HG03108 (cell line): ENCODE data around the gene TAOK2.

ENCODE experiments used
- ATAC-seq: cut with Tn5 transposase; IDR thresholded peaks from one replicate; pipeline ENCODE4 v1.9.1; 2021; ENCODE audit warnings: moderate library complexity; ENCODE audit not compliant: unreplicated experiment

The TAOK2 gene

DNA sequence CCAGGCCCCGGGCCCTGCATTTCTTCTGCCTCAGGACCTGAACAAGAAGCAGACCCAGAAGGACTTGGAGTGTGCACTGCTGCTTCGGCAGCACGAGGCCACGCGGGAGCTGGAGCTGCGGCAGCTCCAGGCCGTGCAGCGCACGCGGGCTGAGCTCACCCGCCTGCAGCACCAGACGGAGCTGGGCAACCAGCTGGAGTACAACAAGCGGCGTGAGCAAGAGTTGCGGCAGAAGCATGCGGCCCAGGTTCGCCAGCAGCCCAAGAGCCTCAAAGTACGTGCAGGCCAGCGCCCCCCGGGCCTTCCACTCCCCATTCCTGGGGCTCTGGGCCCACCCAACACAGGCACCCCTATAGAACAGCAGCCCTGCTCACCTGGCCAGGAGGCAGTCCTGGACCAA is 12.6 kb downstream of the TAOK2 start:
- ATAC-seq = no peak

DNA sequence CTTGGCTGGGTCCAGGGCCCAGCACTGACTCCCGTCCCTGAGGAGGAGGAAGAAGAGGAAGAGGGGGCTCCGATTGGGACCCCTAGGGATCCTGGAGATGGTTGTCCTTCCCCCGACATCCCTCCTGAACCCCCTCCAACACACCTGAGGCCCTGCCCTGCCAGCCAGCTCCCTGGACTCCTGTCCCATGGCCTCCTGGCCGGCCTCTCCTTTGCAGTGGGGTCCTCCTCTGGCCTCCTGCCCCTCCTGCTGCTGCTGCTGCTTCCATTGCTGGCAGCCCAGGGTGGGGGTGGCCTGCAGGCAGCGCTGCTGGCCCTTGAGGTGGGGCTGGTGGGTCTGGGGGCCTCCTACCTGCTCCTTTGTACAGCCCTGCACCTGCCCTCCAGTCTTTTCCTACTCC is 13.3 kb downstream of the TAOK2 start:
- no peak for ATAC-seq

DNA sequence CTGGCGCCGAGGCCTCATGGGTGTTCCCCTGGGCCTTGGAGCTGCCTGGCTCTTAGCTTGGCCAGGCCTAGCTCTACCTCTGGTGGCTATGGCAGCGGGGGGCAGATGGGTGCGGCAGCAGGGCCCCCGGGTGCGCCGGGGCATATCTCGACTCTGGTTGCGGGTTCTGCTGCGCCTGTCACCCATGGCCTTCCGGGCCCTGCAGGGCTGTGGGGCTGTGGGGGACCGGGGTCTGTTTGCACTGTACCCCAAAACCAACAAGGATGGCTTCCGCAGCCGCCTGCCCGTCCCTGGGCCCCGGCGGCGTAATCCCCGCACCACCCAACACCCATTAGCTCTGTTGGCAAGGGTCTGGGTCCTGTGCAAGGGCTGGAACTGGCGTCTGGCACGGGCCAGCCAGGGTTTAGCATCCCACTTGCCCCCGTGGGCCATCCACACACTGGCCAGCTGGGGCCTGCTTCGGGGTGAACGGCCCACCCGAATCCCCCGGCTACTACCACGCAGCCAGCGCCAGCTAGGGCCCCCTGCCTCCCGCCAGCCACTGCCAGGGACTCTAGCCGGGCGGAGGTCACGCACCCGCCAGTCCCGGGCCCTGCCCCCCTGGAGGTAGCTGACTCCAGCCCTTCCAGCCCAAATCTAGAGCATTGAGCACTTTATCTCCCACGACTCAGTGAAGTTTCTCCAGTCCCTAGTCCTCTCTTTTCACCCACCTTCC is 13.9 kb downstream of the TAOK2 start:
- ATAC-seq = no peak

DNA sequence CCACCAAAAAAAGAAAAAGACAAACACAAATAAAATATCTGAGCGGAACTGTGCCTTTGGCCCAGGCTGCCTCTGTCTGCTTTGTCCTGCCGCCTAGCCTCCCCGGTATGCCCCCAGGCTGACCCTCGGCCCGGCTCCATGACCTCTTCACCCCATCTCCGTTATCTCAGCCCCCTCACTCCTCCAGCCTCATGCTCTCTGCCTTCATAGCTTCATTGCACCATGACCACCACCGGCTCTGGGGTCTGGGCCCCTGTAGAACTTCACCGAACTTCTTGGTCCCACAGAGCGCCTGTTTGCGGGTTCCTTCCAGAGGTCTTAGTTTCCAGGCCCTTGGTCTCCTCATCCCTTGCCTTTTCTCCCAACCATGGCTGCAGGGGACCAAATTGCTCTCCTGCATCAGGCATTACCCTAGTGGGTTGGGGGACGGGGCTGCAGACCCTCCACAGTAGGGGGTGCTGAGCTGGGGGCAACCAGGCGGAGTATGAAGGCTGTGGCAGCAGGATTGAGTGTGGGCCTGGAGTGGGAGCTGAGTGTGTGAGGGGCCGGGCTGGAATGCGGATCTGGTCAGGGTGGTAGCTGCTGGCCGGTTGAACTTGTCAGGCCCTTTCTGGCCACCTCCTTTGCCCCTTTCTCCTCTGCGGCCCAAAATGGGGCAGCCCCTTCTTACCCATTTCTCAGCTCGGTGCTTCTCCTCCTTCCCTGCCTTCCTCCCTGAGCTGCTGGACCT is 14.8 kb downstream of the TAOK2 start:
- ATAC-seq = no peak

DNA sequence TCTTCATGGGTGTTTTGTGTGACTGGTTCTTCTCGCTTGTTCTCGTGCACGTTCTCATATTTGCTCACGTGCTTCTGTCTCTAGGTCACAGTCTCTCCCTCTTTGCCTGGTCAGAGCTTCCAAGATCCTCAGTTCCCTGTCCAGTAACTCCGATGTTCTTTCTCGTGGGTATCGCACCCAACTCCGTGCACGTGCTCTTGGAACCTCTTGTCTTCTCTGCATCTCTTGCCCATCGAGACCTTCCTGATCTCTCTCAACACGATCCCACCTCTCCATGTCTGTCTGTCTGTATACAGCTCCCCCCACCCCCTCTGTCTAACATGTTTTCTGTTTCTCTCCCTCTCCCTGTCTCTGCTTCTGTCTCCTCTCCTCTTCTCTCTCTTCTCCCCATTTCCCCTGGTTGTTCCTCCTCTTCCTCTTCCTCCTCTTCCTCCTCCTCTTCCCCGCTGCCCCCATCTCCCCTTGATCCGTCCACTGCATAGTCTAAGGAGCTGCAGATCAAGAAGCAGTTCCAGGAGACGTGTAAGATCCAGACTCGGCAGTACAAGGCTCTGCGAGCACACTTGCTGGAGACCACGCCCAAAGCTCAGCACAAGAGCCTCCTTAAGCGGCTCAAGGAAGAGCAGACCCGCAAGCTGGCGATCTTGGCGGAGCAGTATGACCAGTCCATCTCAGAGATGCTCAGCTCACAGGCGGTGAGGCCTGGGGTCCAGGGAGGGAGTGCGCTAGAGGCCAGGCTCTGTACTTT is 15.6 kb downstream of the TAOK2 start:
- ATAC-seq = no peak

DNA sequence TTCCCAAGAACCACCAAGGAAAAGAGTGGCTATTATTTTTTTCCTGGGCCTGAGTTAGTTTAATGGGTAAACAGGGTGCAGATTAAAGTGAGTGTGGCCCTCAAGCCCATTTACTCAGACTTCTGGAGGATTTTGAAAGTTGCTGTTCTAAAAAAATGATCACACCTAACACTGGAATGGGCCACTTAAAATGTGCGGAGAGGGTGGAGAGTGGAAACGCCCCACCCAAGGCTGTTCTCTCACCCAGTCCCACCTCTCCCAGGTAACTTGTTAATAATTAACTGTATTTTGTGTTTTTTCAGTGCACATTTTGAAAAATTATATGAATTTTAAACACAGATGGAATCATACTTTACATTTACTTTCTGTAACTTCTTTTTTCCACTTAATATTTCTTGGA is 16.4 kb downstream of the TAOK2 start:
- no peak for ATAC-seq

DNA sequence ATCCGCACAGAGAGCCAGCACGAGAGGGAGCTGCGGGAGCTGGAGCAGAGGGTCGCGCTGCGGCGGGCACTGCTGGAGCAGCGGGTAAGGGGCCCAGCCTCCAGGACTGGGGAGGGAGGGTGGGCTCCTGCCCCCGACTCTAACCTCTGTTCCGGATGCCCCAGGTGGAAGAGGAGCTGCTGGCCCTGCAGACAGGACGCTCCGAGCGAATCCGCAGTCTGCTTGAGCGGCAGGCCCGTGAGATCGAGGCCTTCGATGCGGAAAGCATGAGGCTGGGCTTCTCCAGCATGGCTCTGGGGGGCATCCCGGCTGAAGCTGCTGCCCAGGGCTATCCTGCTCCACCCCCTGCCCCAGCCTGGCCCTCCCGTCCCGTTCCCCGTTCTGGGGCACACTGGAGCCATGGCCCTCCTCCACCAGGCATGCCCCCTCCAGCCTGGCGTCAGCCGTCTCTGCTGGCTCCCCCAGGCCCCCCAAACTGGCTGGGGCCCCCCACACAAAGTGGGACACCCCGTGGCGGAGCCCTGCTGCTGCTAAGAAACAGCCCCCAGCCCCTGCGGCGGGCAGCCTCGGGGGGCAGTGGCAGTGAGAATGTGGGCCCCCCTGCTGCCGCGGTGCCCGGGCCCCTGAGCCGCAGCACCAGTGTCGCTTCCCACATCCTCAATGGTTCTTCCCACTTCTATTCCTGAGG is 17.4 kb downstream of the TAOK2 start:
- no peak for ATAC-seq

DNA sequence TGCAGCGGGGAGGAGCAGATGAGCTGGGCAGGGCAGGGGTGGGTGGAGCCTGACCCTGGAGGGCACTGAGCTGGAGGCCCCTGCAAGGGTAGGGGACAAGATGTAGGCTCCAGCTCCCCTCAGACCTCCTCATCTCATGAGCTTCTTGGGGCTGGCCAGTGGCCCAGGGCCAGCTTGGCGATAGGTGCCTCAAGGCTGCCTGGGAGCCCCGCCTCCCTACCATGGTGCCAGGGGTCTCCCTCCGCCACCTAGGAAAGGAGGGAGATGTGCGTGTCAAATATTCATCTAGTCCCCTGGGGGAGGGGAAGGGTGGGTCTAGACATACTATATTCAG is 17.9 kb downstream of the TAOK2 start:
- no peak for ATAC-seq

DNA sequence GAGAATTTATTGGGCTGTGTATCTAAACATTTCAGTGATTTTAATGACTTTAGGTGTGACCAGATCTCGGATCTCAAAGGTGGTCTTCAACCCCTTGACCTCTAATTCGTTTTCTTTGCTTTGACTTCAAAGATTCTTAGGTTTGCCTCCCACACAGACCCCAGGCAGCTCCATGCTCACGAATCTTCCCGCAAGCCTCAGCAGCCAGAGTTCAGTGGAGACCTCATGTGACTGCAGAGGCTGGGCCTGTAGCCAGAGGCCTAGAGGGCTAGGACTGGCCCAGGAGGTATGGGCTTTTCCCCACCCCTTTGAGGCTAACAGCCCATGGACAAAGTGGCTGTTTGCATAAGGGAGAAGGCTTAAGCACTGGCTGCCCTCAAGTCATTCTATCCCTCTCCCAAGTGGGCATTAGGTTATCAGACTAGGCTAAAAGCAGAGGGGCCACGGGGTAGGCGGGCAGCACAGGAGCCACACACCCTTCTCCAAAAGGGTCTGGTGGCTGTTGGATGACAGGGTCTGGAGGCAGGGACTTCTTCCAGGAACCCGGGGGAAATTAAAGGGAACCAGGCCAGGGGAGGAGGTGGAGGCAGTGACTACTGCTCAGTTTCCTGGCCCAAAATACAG is 18.8 kb downstream of the TAOK2 start:
- ATAC-seq = no peak

DNA sequence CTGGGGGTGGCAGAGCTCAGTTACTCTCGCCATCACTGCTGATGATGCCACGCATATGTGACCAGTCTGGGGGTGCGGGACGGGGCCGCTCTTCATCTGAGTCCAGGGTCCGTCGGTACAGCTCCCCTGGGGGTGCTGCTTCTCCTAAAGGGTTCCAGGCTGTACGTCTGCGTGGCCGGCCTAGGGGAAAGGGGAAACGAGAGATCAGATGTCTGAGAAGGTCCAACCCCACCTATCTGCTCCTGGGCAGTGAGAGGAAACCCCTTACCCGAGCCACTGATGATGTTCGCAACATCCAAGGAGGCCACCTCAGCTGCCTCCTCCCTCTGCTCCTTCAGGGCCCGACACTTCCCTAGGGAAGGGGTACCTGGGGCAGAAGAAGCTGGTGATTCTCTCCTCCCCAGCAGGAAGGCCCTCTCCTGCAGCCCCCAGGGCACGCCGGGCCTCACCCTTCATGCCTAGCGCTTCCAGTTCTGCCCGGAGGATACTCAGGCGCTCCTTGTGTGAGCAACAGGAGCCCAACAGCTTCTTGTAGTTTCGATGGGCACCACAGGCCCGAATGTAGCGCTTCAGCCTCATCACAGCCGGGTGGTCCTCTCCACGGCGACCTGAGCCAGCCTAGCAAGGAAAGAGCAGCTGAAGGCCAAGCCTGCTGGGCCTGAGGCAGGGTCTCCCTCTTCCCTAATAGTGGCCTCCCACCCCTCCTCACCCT is 19.7 kb downstream of the TAOK2 start:
- ATAC-seq = no peak

DNA sequence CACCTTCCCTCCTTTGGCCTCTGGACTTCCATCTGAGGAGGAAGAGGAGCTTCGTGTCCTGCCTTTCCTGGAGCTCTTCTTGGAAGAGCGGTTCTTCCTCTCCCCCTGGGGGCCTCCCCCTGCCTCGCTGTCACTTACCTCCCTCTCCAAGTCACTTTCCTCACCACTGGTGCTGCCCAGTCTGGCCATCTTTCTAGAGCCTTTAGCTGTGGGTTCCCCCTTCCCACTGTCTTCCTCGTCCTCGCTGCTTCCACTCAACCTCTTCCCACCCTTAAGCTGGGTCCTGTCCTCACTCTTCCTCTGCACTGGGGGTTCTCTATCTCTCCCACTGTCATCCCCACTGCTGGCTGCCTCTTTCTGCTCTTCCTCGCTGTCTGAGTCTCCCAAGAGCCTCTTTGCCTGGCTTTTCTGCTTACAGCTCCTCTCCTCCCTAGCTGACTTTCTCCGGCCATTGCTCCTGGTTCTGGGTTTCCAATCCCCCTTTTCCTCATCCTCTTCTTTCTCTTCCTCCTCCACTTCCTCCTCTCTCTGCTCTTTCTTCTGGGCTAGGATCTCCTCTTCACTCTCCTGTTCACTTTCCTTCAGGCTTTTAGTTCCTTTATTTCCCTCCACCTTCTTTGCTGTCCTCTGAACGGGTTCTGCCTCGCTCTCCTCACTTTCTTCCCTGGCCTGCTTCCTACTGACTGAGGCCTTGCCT is 20.4 kb downstream of the TAOK2 start:
- ATAC-seq = no peak

DNA sequence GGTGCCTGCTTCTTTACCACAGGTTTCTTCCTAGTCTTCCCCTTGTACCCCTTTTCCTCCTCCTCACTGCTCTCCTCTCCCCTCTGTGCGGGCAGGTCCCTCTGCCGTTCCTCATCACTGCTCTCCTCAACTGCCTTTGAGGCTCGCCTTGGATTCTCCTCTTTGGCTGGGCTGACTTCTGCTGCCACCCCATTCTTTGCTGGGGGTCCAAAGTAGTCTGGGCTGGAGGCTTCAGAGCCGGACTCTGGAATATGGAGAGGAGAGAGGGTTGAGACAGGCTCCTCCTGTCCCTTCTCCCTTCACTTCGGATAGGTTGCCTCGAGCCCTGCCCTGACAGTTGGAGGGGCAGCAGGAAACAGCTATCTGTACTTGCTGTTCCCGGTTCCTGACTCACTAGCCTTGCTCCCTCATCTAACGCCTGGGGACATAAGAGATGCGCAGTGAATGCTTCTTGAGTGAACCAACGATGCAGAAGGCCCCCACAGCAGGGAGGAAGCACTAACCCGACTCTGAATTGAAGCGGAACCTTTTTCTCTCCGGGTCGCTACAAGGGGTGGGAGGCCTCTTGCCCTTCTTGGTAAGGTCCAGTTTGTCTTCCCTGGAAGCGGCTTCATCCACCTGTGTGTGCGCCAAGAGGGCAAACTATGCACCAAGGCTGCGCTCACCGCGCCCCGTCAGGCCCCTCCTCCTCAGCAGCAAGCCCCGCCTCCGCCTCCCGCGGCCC is 21.1 kb downstream of the TAOK2 start:
- peak; percentile 22 for ATAC-seq

DNA sequence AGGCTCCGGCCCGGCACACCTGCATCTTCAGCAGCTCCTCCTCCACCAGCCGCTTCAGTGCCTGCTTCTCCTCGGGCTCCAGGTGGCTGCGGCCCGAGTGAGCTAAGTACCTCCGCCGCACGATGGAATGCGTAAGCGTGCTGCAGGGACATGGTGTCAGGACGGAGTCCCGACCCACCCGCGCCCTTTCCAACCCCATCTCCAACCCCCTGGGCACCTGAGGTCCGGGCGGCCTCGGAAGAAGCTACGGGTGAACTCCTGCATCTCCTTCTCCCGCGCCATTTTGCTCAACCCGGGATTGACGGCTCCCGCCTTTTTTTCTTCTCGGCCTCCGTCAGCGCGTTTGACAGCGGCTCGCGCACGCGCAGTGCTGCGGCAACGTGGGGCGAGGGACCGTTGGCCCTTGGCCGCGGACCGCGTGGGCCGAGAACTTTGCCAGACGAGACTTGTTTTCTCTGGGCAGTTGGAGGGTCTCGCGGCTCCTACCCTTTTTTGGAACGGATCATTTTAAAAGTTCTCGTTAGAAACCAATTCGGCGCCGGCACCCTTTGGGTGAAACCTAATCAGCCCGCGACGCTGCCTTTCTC is 21.7 kb downstream of the TAOK2 start, which contains the start of gene HIRIP3:
Gene HIRIP3, minus strand, starts transcription at position 294 of the 587 bp plus-strand sequence. Its CDS starts 12 bp downstream, at position 282.
- ATAC-seq = peak; percentile 33

DNA sequence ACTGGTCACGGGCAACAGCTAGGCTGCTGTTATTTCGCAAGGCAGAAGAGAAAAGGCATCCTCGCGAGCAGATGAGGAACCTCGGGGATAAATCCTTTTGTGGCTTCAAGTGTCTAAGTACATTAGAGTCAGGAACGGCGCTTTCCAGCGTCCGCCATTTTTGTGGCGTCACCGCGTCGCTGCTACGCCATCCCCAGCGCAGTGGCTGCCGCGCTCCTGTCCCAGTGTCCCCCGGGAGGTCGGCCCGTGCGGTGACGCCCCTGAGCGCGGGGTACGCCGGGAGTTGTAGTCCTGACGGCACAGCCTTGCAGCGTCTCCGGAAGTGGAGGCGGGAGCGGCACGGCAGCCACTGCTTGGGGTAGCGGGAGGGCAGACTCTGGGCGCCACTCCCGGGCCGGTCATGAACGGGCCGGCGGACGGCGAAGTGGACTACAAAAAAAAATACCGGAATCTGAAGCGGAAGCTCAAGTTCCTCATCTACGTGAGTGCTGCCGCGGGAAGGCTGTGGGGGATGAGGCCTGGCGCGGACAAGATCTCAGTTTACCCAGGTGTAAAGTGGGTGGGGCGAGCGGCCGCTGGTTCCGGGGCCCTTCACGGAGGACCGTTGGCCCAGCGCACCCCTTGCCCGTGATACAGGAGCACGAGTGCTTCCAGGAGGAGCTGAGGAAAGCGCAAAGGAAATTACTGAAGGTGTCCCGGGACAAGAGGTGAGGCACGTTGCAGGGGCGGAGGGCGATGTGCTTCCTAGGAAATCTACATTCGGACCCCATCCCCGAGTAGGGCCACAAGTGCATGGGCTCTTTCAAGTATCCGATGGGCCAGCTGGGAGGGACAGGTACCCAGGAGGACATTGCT is 22.5 kb downstream of the TAOK2 start, which contains the start of gene INO80E:
Gene INO80E, plus strand, starts transcription at position 331 of the 855 bp plus-strand sequence. Its CDS starts 70 bp downstream, at position 401.
- peak; percentile 90 for ATAC-seq

DNA sequence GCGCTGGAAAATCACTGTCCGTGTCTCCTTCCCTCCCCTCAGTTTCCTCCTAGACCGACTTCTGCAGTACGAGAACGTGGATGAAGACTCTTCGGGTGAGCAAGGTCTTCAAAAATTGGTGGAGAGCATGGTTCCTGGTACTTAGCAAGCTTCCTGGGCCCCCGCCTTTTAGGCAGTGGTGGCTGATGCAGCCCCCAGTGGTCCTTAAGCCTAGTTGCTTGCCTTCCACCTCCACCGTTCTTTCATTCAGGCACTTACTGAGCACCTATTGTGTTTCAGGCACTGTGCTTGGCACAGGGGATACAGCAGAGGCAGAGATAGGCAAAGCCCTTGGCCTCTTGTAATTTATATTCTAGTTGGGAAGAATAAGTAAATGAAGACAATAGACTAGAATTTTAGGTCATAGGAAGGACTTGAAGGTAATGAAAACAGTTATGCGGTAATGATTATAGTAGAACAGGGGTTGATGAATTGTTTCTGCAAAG is 23.1 kb downstream of the TAOK2 start:
- ATAC-seq = no peak

DNA sequence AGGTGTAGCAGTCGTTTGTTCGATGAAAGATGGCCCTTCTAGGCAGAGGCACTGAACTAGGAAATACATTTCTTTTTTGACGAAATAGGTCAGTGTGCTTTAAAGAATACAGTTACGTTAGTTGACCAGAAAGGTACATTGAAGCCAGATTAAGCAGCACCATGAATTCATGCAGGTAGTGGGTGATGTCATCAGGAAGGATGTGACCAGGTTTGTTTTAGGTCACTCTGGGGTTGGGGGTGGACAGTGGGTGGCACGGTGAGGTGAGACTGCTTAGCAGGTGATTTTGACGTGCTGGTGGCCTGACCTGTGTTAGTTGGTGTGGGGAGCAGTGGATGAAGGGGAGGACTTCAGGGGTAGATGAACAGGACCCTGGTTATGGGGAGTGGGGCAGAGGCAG is 25.9 kb downstream of the TAOK2 start:
- ATAC-seq = no peak
